Muscle layer of duodenum (tissue), 2 donors: Measurements from ENCODE around the gene MYO1E.
"Not testable (repeated sequence)": the region's sequence is repeated elsewhere in the genome, so short reads cannot be mapped to it uniquely, and the experiment has no call there.

Experiments used
- H3K27ac ChIP-seq: one replicate; pipeline ENCODE4 v1.7.0; 2013; ENCODE audit warnings: mild to moderate bottlenecking, low read length
- H3K27me3 ChIP-seq: one replicate; pipeline ENCODE4 v1.7.0; 2013; ENCODE audit warnings: low read depth, mild to moderate bottlenecking, control low read depth, low read length
- H3K36me3 ChIP-seq, 2 donors: one replicate each; pipeline ENCODE4 v1.7.0; 2013; ENCODE audit warnings: low read length in 2 of 2, control low read depth in 1 of 2, mild to moderate bottlenecking in 1 of 2; ENCODE audit not compliant: insufficient read depth in 2 of 2, control insufficient read depth in 1 of 2
- H3K4me1 ChIP-seq, 2 donors: one replicate each; pipeline ENCODE4 v1.7.0; 2013; ENCODE audit warnings: low read length in 2 of 2, mild to moderate bottlenecking in 2 of 2, control low read depth in 1 of 2, moderate library complexity in 1 of 2; ENCODE audit not compliant: insufficient read depth in 2 of 2, control insufficient read depth in 1 of 2
- H3K4me3 ChIP-seq, 2 donors: one replicate each; pipeline ENCODE4 v1.7.0; 2013; ENCODE audit warnings: low read length in 2 of 2, low read depth in 1 of 2, mild to moderate bottlenecking in 1 of 2
- H3K9me3 ChIP-seq, 2 donors: one replicate each; pipeline ENCODE4 v1.7.0; 2013; ENCODE audit warnings: low read length in 2 of 2, control low read depth in 1 of 2, mild to moderate bottlenecking in 1 of 2; ENCODE audit not compliant: control insufficient read depth in 1 of 2
- donor health status: healthy.

Gene MYO1E

DNA sequence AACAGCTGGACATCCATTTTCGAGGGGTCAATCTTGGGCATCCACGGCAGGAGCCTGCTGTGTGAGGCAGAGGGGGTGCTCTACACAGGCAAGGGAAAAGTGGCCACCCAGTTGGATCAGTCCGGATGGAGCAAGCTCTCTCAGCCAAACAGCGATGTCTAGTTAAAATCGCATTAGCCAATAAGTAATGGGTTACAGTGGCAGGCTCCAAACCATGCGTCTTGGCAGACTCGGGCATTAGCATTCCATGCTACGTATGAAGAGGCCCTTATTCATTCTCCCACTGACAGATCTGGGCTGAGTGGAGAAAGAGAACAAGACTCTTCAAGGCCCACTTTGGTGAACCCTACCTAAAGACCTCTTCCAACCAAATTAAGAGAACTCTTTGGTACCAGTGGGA, 218.4 kb downstream of the MYO1E start:
- peaks cover 29 to 65% of the 10 kb centered on the region in 2 donors for H3K36me3 ChIP-seq
- peaks cover 0 to 4% of the 10 kb centered on the region in 2 donors for H3K4me1 ChIP-seq
- H3K27me3 ChIP-seq, result no peaks in the 10 kb centered on the region
- no peak overlapping the region for H3K4me3 ChIP-seq
- no peak overlapping the region for H3K27ac ChIP-seq
- H3K9me3 ChIP-seq, result no peaks in the 10 kb centered on the region

- Histone ChIP-seq H3K9me3 (no peaks in the 10 kb centered on the region), H3K4me1 (peaks cover 0 to 4% of the 10 kb centered on the region in 2 donors), H3K36me3 (peaks cover 26 to 58% of the 10 kb centered on the region in 2 donors), H3K27me3 (no peaks in the 10 kb centered on the region), H3K4me3 (no peak overlapping the region), H3K27ac (no peak overlapping the region)
Observed at GRCh38 chr15:59153466-59153865, 219.2 kb downstream of the MYO1E start.

DNA sequence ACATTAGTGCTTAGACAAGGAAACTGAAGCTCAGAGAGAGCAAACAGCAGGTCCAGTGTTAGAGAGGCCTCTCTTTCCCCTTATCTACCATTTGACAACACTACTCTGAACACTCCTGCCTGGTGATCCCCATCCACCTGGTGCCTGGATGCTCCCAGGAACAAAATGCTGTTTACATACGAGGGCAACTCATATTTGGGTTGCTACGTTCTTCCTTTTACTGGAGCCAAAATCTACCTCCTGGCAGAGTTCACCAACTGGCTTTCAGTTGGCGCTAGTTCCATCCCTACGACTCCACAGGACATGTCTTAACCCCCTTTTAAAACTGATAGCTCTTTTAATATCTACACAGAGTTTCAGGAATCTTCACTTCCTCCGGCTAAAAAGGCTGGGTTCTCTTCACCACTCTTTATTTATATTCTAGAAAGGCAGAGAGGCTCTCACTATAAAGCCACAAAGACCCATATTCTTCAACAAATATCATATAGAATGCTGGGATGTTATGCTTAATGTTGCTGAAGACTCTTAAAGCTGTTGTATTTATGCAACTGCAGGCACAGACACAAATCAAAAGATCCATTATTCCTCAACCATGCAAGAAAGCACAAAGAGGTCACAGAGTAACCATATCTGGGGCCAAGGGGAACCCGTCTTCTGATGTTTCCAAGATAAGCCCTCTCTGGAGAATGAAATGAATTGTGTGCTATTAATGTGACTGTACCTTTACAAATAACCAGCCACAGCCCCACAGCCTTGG, 219.8 kb downstream of the MYO1E start:
- H3K27me3 ChIP-seq, result no peaks in the 10 kb centered on the region
- H3K4me3 ChIP-seq, result no peak overlapping the region
- peaks cover 0 to 4% of the 10 kb centered on the region in 2 donors for H3K4me1 ChIP-seq
- H3K9me3 ChIP-seq, result no peaks in the 10 kb centered on the region
- peaks cover 20 to 53% of the 10 kb centered on the region in 2 donors for H3K36me3 ChIP-seq
- no peak overlapping the region for H3K27ac ChIP-seq

DNA sequence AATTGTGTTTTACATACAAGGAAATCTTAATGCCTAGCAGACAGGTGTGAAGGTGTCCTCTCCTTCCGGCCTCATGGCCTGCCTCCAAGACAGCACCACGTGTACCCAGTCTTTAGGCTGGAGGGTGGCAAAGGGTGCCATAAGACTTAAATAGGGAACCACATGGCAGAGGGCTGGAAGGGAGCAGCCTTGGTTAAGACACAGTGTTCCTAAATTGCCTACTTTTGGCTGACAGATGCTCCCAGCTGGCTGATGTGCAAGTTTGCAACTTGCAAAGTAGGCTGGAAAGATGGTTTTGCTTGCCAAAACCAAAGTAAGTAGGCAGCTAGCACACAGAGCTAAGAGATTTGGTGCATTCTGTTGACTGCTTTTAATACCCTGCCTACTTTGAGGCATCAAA, 222.5 kb downstream of the MYO1E start:
- H3K36me3 ChIP-seq, result peaks cover 13 to 51% of the 10 kb centered on the region in 2 donors

GRCh38 chr15:59148153-59148833, 224.4 kb downstream of the MYO1E start:
- no peak overlapping the region for H3K27ac ChIP-seq
- peaks cover 15 to 47% of the 10 kb centered on the region in 2 donors for H3K36me3 ChIP-seq

More for the DNA sequence above, 222.5 kb downstream of the MYO1E start:
- Histone ChIP-seq H3K4me3 (no peak overlapping the region), H3K4me1 (peaks cover 0 to 4% of the 10 kb centered on the region in 2 donors), H3K27me3 (no peaks in the 10 kb centered on the region), H3K9me3 (no peaks in the 10 kb centered on the region), H3K27ac (no peak overlapping the region)

GRCh38 chr15:59147666-59148065, 225.0 kb downstream of the MYO1E start:
- H3K27ac ChIP-seq, result no peak overlapping the region
- H3K36me3 ChIP-seq, result peaks cover 12 to 43% of the 10 kb centered on the region in 2 donors
- H3K4me3 ChIP-seq, result no peak overlapping the region
- H3K9me3 ChIP-seq, result no peaks in the 10 kb centered on the region
- no peaks in the 10 kb centered on the region for H3K27me3 ChIP-seq
- H3K4me1 ChIP-seq, result peaks cover 0 to 4% of the 10 kb centered on the region in 2 donors

More at GRCh38 chr15:59148153-59148833, 224.4 kb downstream of the MYO1E start:
- no peaks in the 10 kb centered on the region for H3K9me3 ChIP-seq
- no peaks in the 10 kb centered on the region for H3K27me3 ChIP-seq
- peaks cover 0 to 4% of the 10 kb centered on the region in 2 donors for H3K4me1 ChIP-seq
- no peak overlapping the region for H3K4me3 ChIP-seq

DNA sequence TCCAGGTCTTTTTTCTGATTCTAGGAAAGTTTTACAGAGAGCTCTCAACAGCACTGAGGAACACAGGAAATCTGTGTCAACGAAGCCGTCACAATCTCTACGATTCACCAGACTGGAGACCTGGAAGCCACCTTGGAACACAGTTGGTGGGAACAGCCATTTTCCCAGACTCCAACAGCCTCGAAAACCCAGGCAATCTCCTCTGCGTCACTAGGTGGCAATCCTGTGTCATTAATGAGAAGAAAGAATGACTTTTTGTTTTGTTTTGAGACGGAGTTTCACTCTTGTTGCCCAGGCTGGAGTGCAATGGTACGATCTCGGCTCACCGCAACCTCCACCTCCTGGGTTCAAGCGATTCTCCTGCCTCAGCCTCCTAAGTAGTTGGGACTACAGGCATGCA, 228.1 kb downstream of the MYO1E start:
- not testable (repeated sequence) for H3K27ac ChIP-seq, H3K4me3 ChIP-seq, H3K27me3 ChIP-seq, H3K4me1 ChIP-seq, H3K9me3 ChIP-seq
- peaks cover 6 to 26% of the 10 kb centered on the region in 2 donors for H3K36me3 ChIP-seq

GRCh38 chr15:59143281-59143680, 229.4 kb downstream of the MYO1E start:
- H3K4me3 ChIP-seq, result no peak overlapping the region
- no peaks in the 10 kb centered on the region for H3K4me1 ChIP-seq
- H3K36me3 ChIP-seq, result peaks cover 6 to 29% of the 10 kb centered on the region in 2 donors
- H3K9me3 ChIP-seq, result no peaks in the 10 kb centered on the region
- H3K27ac ChIP-seq, result no peak overlapping the region
- H3K27me3 ChIP-seq, result no peaks in the 10 kb centered on the region

DNA sequence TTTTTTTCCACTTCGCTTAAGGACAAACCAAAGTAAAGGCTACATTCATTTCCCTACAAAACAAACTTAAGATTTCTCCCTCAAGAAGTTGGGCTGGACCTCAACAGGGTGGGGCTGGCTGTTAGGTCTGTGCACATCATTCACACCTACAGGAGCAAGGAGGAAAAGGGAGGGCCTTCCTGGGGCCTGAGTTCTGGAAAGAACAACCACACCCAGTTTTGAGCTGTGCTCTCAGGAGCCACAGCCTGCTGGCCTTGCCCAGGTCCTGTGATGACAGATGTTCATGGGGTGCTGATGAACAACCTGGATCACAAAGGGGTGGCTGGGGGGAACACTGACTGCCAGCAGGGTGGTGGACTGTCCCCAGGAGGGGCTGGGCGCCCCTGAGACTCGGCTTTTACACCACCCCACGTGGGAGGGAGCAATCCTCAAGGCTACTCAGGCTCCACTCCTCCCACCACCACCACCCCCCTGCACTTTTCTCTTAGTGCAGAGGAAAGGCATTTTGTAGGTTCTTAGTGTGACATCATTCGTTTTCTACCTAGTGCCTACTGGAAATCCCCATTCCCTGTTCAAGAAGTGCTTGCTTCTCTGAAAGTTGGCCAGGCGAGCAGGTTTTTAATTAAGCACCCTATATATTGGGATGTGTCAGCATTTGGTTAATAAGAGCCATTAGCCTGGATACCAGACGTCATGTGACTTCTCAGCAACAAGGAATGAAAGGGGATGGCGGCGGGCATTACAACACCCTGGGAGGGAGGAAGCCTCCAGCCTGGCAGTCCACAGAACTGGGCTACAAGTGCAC, 232.0 kb downstream of the MYO1E start:
- Histone ChIP-seq H3K27ac (no peak overlapping the region), H3K4me3 (no peak overlapping the region)

DNA sequence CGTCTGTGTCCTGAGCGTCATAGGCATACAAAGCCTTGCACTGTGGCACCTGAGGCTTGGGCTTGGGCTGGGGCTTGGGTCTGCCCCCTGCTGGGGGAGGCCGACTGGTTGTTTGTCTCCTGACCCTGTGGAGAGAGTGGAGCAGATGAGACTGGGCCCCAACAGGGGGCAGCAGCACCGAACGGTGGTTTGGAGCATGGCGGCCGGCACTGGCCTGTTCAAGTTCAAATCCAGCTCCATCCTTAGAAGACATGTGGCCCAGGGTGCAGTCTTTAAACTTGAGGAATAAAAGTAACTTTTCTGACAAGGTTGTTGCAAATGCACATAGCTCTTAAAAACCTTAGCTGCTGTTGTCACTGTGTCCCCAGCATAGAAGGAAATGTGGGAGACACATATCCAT, 234.4 kb downstream of the MYO1E start:
- Histone ChIP-seq H3K36me3 (peaks cover 24 to 56% of the 10 kb centered on the region in 2 donors), H3K4me3 (no peak overlapping the region), H3K27ac (no peak overlapping the region), H3K4me1 (no peaks in the 10 kb centered on the region), H3K9me3 (no peaks in the 10 kb centered on the region), H3K27me3 (no peaks in the 10 kb centered on the region)

More for the DNA sequence above, 232.0 kb downstream of the MYO1E start:
- Histone ChIP-seq H3K9me3 (no peaks in the 10 kb centered on the region), H3K27me3 (no peaks in the 10 kb centered on the region), H3K4me1 (no peaks in the 10 kb centered on the region), H3K36me3 (peaks cover 17 to 46% of the 10 kb centered on the region in 2 donors)

GRCh38 chr15:59137566-59137965, 235.1 kb downstream of the MYO1E start:
- Histone ChIP-seq H3K36me3 (peaks cover 22 to 57% of the 10 kb centered on the region in 2 donors), H3K27ac (no peak overlapping the region)

More at GRCh38 chr15:59137566-59137965, 235.1 kb downstream of the MYO1E start:
- H3K4me3 ChIP-seq, result no peak overlapping the region
- H3K9me3 ChIP-seq, result no peaks in the 10 kb centered on the region
- H3K27me3 ChIP-seq, result no peaks in the 10 kb centered on the region
- H3K4me1 ChIP-seq, result no peaks in the 10 kb centered on the region
